NCI-H2029 (cell line): ENCODE results near the gene PLEKHG5.

Source experiments
- DNase-seq: peaks from one replicate; lab custom pipeline; 2025; lab: John Stamatoyannopoulos, UW

Gene PLEKHG5

DNA sequence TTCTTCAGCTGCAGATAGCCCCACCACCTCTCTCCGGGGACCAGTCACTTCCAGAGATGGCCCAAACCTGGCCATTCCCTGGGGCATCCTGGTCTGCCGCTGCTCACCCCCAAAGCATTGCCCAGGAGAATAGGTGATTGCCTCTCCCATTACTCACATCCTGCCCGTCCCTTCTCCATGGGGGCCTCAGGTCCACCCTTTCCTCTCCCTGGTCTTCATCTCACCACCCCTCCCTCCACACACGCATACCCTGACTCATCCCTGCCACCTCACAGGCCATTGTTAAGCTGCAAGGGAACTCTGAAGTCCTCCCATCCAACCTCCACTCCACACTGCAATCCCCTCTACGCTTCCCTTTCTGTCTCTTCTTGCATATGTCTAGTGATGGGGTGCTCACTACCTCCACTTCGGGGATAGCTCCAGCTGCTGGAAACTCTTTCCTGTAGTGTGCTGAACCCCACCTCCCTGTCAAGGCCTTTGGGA, at the start of gene PLEKHG5:
Gene PLEKHG5, minus strand, starts transcription at position 188 of the 483 bp plus-strand sequence. CDS start 14,096 bp downstream, outside the sequence.
- no peak for DNase-seq

DNA sequence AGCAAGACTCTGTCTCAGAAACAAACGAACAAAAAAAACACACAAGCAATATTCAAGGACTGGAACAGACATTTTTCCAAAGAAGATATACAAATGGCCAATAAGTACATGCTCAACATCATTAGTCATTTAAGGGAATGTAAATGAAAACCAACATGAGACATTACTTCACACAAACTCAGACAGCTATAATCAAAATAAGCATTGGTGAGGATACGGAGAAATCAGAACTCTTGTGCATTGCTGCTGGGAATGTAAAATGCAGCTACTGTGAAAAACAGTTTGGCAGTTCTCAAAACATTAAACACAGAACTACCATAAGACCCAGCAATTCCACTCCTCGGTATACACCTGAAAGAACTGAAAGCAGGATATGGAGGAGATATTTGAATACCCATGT, 47.5 kb upstream of the PLEKHG5 start:
- no peak for DNase-seq

DNA sequence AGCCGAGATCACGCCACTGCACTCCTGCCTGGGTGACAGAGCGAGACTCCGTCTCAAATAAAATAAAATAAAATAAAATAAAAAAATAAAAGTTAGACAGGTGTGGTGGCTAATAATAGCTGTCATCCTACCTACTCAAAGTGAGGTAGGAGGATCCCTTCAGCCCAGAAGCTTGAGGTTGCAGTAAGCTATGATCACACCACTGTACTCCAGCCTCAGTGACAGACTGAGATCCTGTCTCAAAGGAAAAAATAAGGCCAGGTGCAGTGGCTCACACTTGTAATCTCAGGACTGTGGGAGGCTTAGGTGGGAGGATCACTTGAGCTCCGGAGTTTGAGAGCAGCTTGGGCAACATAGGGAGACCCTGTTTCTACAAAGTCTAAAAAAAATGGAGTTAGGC, 44.8 kb upstream of the PLEKHG5 start:
- DNase-seq, result no peak

GRCh38 chr1:6535214-6535613, 43.7 kb upstream of the PLEKHG5 start:
- DNase-seq, result no peak

- no peak for DNase-seq
Observed at GRCh38 chr1:6534248-6534822, 42.9 kb upstream of the PLEKHG5 start.

DNA sequence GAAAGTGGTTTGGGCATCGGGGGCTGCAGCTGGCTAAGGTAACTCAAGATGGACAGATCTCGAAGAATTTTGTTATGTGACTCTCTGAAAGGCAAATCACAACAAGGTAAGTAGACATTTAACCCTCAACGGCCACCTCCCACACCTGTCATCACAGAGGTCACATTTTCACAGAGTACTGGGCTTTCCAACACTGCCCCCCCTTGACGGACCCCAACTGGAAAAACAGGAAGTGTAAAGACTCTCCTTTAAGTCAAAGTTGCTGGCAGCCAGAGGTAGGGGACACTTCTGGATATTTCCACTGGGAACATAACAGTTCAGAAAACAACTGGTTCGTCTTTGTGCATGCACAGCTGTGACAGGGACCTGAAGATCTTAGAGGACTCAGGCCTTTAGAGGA, 40.5 kb upstream of the PLEKHG5 start:
- DNase-seq, result no peak

DNA sequence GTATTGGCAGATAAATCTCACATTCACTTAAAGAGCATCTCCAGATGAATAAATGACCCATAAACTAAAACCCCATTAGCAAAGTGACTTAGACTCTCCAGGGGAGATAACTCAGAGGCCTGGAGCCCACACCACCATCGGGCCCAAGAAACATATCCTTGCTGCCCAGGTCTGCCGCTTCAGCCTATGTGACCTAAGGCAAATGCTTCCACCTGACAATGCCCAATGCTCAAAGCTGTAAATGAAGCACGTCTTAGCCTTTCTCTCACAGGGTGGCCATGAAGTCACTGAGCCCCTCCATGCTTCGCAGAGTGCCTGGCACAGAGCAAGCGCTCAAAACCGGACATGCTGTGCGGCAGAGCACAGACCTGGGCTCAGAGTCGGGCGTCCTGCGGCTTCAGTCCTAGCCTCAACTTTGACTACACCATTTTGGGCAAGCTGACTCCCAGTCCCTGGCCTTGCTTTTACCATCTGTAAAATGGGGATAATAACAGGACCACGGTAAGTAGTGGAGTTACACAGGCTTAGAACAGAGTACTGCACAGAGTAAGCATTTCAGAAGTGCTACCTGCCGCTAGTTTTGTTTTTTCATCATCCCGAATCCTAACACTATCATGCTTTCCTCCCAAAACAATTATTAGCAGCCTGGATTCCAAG, 39.2 kb upstream of the PLEKHG5 start:
- DNase-seq, result no peak

DNA sequence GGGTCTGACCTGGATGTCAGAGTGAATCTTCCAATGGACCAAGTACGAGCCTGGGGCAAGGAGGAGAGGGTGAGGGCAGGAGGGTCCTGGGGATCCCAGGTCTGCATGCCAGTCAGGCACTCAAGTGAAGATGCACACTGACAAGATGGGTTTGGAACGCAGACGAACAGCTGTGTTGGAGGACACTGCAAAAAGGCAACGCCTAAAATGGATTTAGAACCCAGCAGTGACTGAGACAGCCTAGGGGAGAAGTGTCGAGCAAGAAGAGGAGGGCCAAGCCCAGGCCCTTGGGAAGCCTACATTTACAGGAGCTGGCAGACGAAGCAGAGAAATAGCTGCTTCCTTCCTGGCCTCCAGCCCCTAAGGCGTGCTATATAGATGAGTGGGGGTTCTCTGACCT, 37.0 kb upstream of the PLEKHG5 start:
- DNase-seq, result no peak

GRCh38 chr1:6526316-6526715, 34.8 kb upstream of the PLEKHG5 start:
- DNase-seq, result no peak

GRCh38 chr1:6523566-6523965, 32.1 kb upstream of the PLEKHG5 start:
- DNase-seq, result no peak

GRCh38 chr1:6521536-6521935, 30.1 kb upstream of the PLEKHG5 start:
- no peak for DNase-seq

- no peak for DNase-seq
Observed at GRCh38 chr1:6519935-6520671, 28.6 kb upstream of the PLEKHG5 start.

DNA sequence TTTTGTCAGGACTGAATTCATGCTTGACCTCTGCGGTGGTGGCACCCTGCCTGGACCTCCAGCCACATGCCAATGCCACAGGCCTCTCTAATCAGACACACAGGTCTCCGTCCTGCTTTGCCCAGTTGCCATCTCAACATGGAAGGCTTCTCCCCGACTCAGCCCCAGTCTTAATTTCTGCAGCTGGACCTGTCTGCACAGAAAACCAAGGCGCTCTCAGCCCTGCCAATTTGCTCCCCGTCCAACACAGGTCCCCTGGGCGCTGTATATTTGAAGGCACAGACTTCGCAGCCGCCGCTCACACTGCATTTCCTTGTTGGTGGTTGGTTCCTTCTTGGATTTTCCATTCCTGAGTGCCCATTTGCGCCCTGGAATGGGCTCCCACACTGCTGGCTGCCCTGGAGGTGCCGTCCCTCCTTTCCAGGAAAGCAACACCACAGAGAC, 28.0 kb upstream of the PLEKHG5 start:
- DNase-seq, result no peak

- no peak for DNase-seq
Observed at GRCh38 chr1:6517435-6517851, 26.0 kb upstream of the PLEKHG5 start.

GRCh38 chr1:6515771-6516170, 24.3 kb upstream of the PLEKHG5 start:
- no peak for DNase-seq

DNA sequence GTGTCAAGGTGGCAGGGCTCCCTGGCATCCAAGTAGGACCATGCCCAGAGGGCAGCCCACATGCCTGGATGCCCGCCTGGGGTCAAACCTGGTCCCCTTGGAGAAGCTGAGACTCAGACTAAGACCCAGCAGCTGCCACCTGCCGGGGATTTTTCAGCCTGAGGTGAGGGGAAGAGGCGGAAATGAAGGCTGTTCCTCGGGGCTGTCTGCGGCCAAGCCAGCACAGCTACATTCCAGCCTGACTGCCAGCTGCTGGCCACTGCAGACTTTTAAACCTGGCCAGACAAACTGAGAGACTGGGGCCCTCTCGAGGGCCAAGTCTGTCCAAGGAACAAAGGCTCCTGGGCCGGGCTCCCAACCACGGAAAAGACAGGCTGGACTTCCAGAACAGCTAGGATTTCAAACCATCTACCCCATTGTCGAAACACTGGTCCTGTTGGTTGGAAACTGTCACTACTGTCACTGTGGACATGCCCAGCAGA, 21.9 kb upstream of the PLEKHG5 start:
- no peak for DNase-seq

- no peak for DNase-seq
Observed at GRCh38 chr1:6512908-6513280, 21.4 kb upstream of the PLEKHG5 start.

GRCh38 chr1:6512245-6512907, 20.9 kb upstream of the PLEKHG5 start:
- no peak for DNase-seq

GRCh38 chr1:6511561-6512244, 20.2 kb upstream of the PLEKHG5 start:
- DNase-seq, result no peak

DNA sequence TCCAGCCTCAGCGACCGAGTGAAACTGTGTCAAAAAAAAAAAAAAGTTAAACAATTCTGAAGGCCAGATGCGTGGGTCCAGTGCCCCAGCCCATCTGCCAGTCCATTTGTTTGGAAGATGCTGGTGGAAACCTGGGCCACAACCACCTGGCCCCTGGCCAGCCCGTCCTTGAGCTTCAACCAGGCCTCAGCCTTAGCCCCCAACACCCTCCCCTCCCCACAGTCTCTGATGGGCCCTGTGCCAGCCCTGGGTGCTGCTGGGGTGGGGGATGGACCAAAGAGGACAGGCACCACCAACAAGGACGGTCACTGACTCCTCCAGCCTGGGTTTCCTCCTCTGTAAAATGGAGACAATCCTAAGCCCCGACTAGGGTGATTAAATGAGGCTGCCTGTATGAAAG, 19.6 kb upstream of the PLEKHG5 start:
- DNase-seq, result no peak

DNA sequence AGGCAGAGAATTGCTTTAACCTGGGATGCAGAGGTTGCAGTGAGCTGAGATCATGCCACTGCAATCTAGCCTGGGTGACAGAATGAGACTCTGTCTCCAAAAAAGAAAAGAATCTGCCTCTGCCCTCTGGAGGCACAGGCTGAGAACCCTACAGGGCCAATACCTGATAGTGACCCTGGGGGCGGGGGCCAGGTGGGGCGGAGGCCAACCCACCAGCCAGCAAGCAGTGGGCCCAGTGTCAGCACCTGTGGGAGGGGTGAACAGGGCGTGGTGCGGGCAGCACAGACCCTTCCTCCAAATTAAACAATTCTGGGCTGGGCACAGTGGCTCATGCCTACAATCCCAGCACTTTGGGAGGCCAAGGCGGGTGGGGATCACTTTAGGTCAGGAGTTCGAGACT, 19.0 kb upstream of the PLEKHG5 start:
- no peak for DNase-seq

- DNase-seq, result no peak
Observed at GRCh38 chr1:6509919-6510291, 18.4 kb upstream of the PLEKHG5 start.
